Neural crest cell (in vitro differentiated cells): ENCODE data around the gene MACROD1. TPM values are rescaled to one million over a fixed set of nuclear protein-coding genes. Genes with fewer than 3 reads are reported as not detected.
A peak's percentile ranks its signal among the peaks of the same experiment; 100 is the strongest.

Experiments used
- DNase-seq: peaks from one replicate; pipeline ENCODE4 v3.0.0; 2021; ENCODE audit warnings: low read depth, mixed read lengths, low spot score
- H3K27ac Mint-ChIP-seq: one replicate; pipeline ENCODE4 v1.8.0; 2021; ENCODE audit warnings: mild to moderate bottlenecking, mixed read lengths; ENCODE audit not compliant: unreplicated experiment
- H3K27me3 Mint-ChIP-seq: 2 replicates; pipeline ENCODE4 v1.8.0; 2021; ENCODE audit warnings: low read depth, mild to moderate bottlenecking, mixed read lengths
- H3K36me3 Mint-ChIP-seq: 2 replicates; pipeline ENCODE4 v1.8.0; 2021; ENCODE audit warnings: low read depth, mild to moderate bottlenecking, mixed read lengths
- H3K4me1 Mint-ChIP-seq: 2 replicates; pipeline ENCODE4 v1.8.0; 2021; ENCODE audit warnings: mixed read lengths
- H3K4me3 Mint-ChIP-seq: one replicate; pipeline ENCODE4 v1.8.0; 2021; ENCODE audit warnings: mild to moderate bottlenecking, mixed read lengths
- H3K9me3 Mint-ChIP-seq: 2 replicates; pipeline ENCODE4 v1.8.0; 2021; ENCODE audit warnings: mixed read lengths
- CTCF ChIP-seq: fragments of 200-600 bp; sonication (generic); conservative IDR thresholded peaks from 2 replicates; pipeline ENCODE4 v1.5.0; 2021; ENCODE audit warnings: antibody characterized with exemption, mild to moderate bottlenecking
- total RNA-seq: library from RNA; stranded (reverse); gene quantifications from 2 replicates; pipeline ENCODE4 v1.2.1, GENCODE V29; 2021

MACROD1 gene
- total RNA-seq, 1 donor from 2014 or later, result 26.1 TPM

- Mint-ChIP-seq H3K27ac (no peak overlapping the region), H3K4me3 (no peak overlapping the region), H3K9me3 (no peaks in the 10 kb centered on the region), H3K27me3 (peaks cover 8% of the 10 kb centered on the region), H3K36me3 (no peaks in the 10 kb centered on the region), H3K4me1 (peaks cover 44% of the 10 kb centered on the region)
- no peak for DNase-seq
- peak; percentile 48 for TF ChIP-seq CTCF
Measured at GRCh38 chr11:64088162-64089026, 77.5 kb downstream of the MACROD1 start.

- peaks cover 25% of the 10 kb centered on the region for H3K4me1 Mint-ChIP-seq
- H3K9me3 Mint-ChIP-seq, result no peaks in the 10 kb centered on the region
- DNase-seq, result no peak
- peaks cover 8% of the 10 kb centered on the region for H3K27me3 Mint-ChIP-seq
- H3K4me3 Mint-ChIP-seq, result peak overlapping the region; percentile 56
- TF ChIP-seq CTCF, result no peak
- no peaks in the 10 kb centered on the region for H3K36me3 Mint-ChIP-seq
- H3K27ac Mint-ChIP-seq, result peak overlapping the region; percentile 50
Measured at GRCh38 chr11:64086258-64087123, 79.4 kb downstream of the MACROD1 start.

- no peaks in the 10 kb centered on the region for H3K9me3 Mint-ChIP-seq
- H3K4me3 Mint-ChIP-seq, result no peak overlapping the region
- peaks cover 8% of the 10 kb centered on the region for H3K27me3 Mint-ChIP-seq
- no peak overlapping the region for H3K27ac Mint-ChIP-seq
- DNase-seq, result no peak
- no peak for TF ChIP-seq CTCF
- peaks cover 19% of the 10 kb centered on the region for H3K4me1 Mint-ChIP-seq
- H3K36me3 Mint-ChIP-seq, result no peaks in the 10 kb centered on the region
Measured at GRCh38 chr11:64085906-64086257, 80.0 kb downstream of the MACROD1 start.

GRCh38 chr11:64084951-64085710 is 80.8 kb downstream of the MACROD1 start:
- Mint-ChIP-seq H3K4me3 (no peak overlapping the region), H3K27me3 (peaks cover 8% of the 10 kb centered on the region), H3K9me3 (no peaks in the 10 kb centered on the region), H3K27ac (no peak overlapping the region), H3K36me3 (no peaks in the 10 kb centered on the region), H3K4me1 (peaks cover 16% of the 10 kb centered on the region)
- TF ChIP-seq CTCF, result no peak
- DNase-seq, result no peak
